ENCODE measurements around the gene ZCCHC2. TPM values are rescaled to one million over a fixed set of nuclear protein-coding genes. Genes with fewer than 3 reads are reported as not detected.
A peak's percentile ranks its signal among the peaks of the same experiment; 100 is the strongest.

ZCCHC2 gene
- total RNA-seq, 3 donors from 2014 or later (not counting 1 experiment from before 2014, with no cell fraction given): 50.4 to 81.2 (median 59.6) TPM

DNA sequence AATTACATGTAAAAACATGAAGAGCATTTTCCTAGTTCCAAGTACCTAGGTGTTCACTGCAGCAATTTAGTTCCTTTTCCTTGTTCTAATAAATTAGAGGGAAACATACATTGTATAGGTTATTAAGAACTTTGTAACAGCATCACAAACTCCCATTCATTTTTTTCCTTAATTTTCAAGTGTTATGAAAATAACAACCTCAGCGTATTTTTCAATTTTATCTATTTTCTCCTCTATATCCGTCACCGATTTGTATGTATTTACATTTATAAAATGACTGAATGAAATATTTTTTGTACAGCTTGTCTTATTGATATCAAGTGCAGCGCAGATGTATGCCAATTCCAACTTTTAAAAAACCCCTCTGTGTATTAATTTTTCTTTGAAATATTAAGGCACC is 44.0 kb downstream of the ZCCHC2 start:
- Mint-ChIP-seq H3K27ac (no peak overlapping the region), H3K36me3 (peaks cover 49% of the 10 kb centered on the region), H3K27me3 (ENCODE audit: low read depth in 2 of 2) (no peaks in the 10 kb centered on the region), H3K9me3 (no peaks in the 10 kb centered on the region), H3K4me3 (no peak overlapping the region), H3K4me1 (peaks cover 21 to 22% of the 10 kb centered on the region in 2 donors)
- intact Hi-C loops (cut with micrococcal nuclease): no loop called here
- no peak overlapping the region for H3K4me3 ChIP-seq (ENCODE audit: low read length)
- TF ChIP-seq, protein P1, sequence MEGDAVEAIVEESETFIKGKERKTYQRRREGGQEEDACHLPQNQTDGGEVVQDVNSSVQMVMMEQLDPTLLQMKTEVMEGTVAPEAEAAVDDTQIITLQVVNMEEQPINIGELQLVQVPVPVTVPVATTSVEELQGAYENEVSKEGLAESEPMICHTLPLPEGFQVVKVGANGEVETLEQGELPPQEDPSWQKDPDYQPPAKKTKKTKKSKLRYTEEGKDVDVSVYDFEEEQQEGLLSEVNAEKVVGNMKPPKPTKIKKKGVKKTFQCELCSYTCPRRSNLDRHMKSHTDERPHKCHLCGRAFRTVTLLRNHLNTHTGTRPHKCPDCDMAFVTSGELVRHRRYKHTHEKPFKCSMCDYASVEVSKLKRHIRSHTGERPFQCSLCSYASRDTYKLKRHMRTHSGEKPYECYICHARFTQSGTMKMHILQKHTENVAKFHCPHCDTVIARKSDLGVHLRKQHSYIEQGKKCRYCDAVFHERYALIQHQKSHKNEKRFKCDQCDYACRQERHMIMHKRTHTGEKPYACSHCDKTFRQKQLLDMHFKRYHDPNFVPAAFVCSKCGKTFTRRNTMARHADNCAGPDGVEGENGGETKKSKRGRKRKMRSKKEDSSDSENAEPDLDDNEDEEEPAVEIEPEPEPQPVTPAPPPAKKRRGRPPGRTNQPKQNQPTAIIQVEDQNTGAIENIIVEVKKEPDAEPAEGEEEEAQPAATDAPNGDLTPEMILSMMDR (IDR thresholded peaks at IDR 0.05): no peak
- no peaks in the 10 kb centered on the region for H3K27me3 ChIP-seq (ENCODE audit: control insufficient read depth, insufficient read depth, low read length)
- no CpG with 5 or more reads among the region's 4 CpGs for WGBS (ENCODE audit: insufficient coverage)
- no peak for DNase-seq
- H3K36me3 ChIP-seq (ENCODE audit: control insufficient read depth, insufficient read depth, low read length): peaks cover 58% of the 10 kb centered on the region
- H3K9me3 ChIP-seq (ENCODE audit: control insufficient read depth, insufficient read depth, low read length): no peaks in the 10 kb centered on the region
- no peaks in the 10 kb centered on the region for H3K4me1 ChIP-seq (ENCODE audit: control insufficient read depth, insufficient read depth, low read length)
- no peak overlapping the region for H3K27ac ChIP-seq (ENCODE audit: low read length)
- no peak for ATAC-seq

DNA sequence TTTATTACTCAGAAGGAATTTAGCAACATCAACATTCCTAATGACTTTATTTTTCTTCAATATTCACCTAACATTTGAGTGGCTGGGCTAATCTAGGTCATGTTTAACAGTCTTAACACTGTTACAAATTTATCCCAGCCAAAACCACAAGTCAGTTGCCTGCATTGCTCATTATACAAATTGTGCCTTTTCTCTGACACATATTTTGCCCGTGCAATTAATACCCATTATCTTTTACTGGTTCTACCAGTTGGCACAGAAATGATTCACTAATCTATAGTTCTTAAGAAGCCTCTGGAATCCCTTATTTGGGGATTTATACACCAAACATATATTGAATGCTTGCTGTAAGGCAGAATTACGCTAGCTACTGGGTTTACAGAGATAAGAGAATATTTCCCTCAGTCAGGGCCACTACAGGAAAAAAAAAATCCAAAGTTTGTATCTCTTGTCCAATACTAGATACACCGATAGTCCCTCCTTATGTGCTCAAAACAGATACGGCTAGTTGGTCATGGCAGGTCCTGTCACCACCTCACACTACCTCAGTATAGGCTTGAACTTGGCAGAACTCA is 46.3 kb downstream of the ZCCHC2 start:
- TF ChIP-seq, protein P1 (IDR thresholded peaks at IDR 0.05): no peak
- Mint-ChIP-seq H3K27ac (peak overlapping the region in 1 of 2 donors; percentile 26), H3K4me3 (no peak overlapping the region), H3K9me3 (no peaks in the 10 kb centered on the region), H3K36me3 (peaks cover 48% of the 10 kb centered on the region), H3K4me1 (peaks cover 22 to 23% of the 10 kb centered on the region in 2 donors), H3K27me3 (ENCODE audit: low read depth in 2 of 2) (no peaks in the 10 kb centered on the region)
- WGBS (ENCODE audit: insufficient coverage): 52% methylated on average over 4 of the region's 4 CpGs
- no peak for ATAC-seq
- no peak overlapping the region for H3K27ac ChIP-seq (ENCODE audit: low read length)
- DNase-seq: no peak
- H3K27me3 ChIP-seq (ENCODE audit: control insufficient read depth, insufficient read depth, low read length): no peaks in the 10 kb centered on the region
- intact Hi-C loops (cut with micrococcal nuclease): no loop called here
- no peaks in the 10 kb centered on the region for H3K9me3 ChIP-seq (ENCODE audit: control insufficient read depth, insufficient read depth, low read length)
- peaks cover 55% of the 10 kb centered on the region for H3K36me3 ChIP-seq (ENCODE audit: control insufficient read depth, insufficient read depth, low read length)
- no peak overlapping the region for H3K4me3 ChIP-seq (ENCODE audit: low read length)
- no peaks in the 10 kb centered on the region for H3K4me1 ChIP-seq (ENCODE audit: control insufficient read depth, insufficient read depth, low read length)

DNA sequence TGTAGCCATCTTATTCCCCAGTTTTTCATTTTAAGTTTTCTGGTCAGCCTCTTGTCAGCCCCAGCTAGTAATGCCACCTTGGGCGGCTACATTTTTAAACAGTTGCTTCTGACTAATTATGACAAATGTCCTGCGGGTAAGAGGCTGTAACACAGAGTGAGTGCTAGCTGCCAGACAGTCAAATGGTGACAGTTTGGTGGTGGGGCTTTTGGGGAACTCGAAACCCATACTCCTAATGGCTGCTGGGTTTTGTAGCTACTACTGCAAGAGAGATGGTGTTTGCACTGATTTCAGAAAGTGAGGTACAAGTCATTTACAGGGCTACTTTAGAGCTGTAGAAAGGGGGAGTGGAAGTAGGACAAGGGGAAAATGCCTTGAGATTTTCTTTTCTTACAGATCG is 48.2 kb downstream of the ZCCHC2 start:
- H3K9me3 ChIP-seq (ENCODE audit: control insufficient read depth, insufficient read depth, low read length): no peaks in the 10 kb centered on the region
- Mint-ChIP-seq H3K4me1 (peaks cover 22 to 23% of the 10 kb centered on the region in 2 donors), H3K27ac (peak overlapping the region; percentile 32 to 40), H3K9me3 (no peaks in the 10 kb centered on the region), H3K36me3 (peaks cover 48% of the 10 kb centered on the region), H3K4me3 (no peak overlapping the region), H3K27me3 (ENCODE audit: low read depth in 2 of 2) (no peaks in the 10 kb centered on the region)
- DNase-seq (no peak), ATAC-seq (no peak)
- H3K27ac ChIP-seq (ENCODE audit: low read length): peak overlapping the region; percentile 40
- H3K27me3 ChIP-seq (ENCODE audit: control insufficient read depth, insufficient read depth, low read length): no peaks in the 10 kb centered on the region
- no peak overlapping the region for H3K4me3 ChIP-seq (ENCODE audit: low read length)
- peaks cover 62% of the 10 kb centered on the region for H3K36me3 ChIP-seq (ENCODE audit: control insufficient read depth, insufficient read depth, low read length)
- intact Hi-C loops (cut with micrococcal nuclease): no loop called here
- WGBS (ENCODE audit: insufficient coverage): 84% methylated on average over 4 of the region's 4 CpGs
- TF ChIP-seq, protein P1 (IDR thresholded peaks at IDR 0.05): no peak
- H3K4me1 ChIP-seq (ENCODE audit: control insufficient read depth, insufficient read depth, low read length): no peaks in the 10 kb centered on the region

DNA sequence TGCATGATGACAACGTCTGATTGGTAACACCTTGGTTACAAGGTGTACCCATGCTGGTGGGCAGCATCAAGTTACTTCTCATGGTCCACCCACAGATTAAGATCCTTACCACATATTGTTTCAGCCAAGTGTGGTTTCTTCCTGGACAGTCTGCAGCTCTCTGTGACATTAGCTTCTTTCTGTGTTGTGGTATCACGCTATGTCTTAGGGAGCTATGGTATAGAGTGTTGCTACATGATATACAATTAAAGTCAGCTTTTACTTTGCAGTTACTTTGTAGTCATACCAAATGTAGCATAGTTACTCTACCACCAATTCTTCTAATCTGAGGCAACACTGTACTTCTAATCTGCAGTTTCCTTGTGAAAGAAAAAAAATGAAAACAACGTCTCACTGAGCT is 48.8 kb downstream of the ZCCHC2 start:
- H3K9me3 ChIP-seq (ENCODE audit: control insufficient read depth, insufficient read depth, low read length): no peaks in the 10 kb centered on the region
- TF ChIP-seq, protein P1 (IDR thresholded peaks at IDR 0.05): no peak
- H3K4me3 Mint-ChIP-seq: no peak overlapping the region
- no peak overlapping the region for H3K4me3 ChIP-seq (ENCODE audit: low read length)
- H3K36me3 ChIP-seq (ENCODE audit: control insufficient read depth, insufficient read depth, low read length): peaks cover 67% of the 10 kb centered on the region
- ATAC-seq: peak; percentile 46 to 65 (median 60)
- no peaks in the 10 kb centered on the region for H3K27me3 ChIP-seq (ENCODE audit: control insufficient read depth, insufficient read depth, low read length)
- H3K27ac ChIP-seq (ENCODE audit: low read length): peak overlapping the region; percentile 58
- H3K27me3 Mint-ChIP-seq (ENCODE audit: low read depth in 2 of 2): no peaks in the 10 kb centered on the region
- no peak for DNase-seq
- no peaks in the 10 kb centered on the region for H3K4me1 ChIP-seq (ENCODE audit: control insufficient read depth, insufficient read depth, low read length)
- 38% methylated on average over 2 of the region's 3 CpGs for WGBS (ENCODE audit: insufficient coverage)
- peaks cover 45% of the 10 kb centered on the region for H3K36me3 Mint-ChIP-seq
- no peaks in the 10 kb centered on the region for H3K9me3 Mint-ChIP-seq
- peaks cover 22 to 23% of the 10 kb centered on the region in 2 donors for H3K4me1 Mint-ChIP-seq
- intact Hi-C loops (cut with micrococcal nuclease): no loop called here
- H3K27ac Mint-ChIP-seq: peak overlapping the region; percentile 32 to 40
